Measurements from ENCODE around the gene SLC2A13. TPM values are rescaled to one million over a fixed set of nuclear protein-coding genes. Genes with fewer than 3 reads are reported as not detected.

Gene SLC2A13
- total and polyA plus RNA-seq, 10 of the 15 experiments (the other 5 are each of a cell fraction or from before 2014, with no cell fraction given): 0.05 to 3.7 (median 0.25) TPM

DNA sequence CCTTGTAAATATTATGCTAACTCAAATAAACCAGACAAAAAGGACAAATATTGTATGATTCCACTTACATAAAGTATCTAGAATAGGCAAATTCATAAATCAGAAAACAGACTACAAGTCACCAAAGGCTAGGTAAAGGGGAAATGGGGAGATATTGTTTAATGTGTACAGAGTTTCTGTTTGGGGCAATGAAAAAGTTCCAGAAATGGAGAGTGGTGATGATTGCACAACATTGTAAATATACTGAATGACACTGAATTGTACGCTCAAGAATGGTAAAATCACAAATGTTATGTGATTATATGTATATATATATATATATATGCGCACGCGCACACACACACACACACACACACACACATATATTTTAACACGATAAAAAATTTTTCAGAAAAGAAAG lies 182.5 kb downstream of the SLC2A13 start:
- H3K4me2 ChIP-seq (ENCODE audit: control insufficient read depth, insufficient read depth): no peak overlapping the region
- POLR2A ChIA-PET: no interaction called here
- TF ChIP-seq SMARCA5 (IDR thresholded peaks at IDR 0.05): no peak
- no peak for TF ChIP-seq MEF2A (IDR thresholded peaks at IDR 0.05; ENCODE audit: insufficient read depth, low read depth, low read length)
- TF ChIP-seq KDM1A (IDR thresholded peaks at IDR 0.05; ENCODE audit: borderline replicate concordance): no peak
- no peak for TF ChIP-seq JUND (IDR thresholded peaks at IDR 0.05; ENCODE audit: low read depth, low read length)
- no peak for TF ChIP-seq GABPA (IDR thresholded peaks at IDR 0.05; ENCODE audit: low read depth)
- no peak for TF ChIP-seq CHD1 (IDR thresholded peaks at IDR 0.05; ENCODE audit: low read depth, low read length)
- no peak for TF ChIP-seq BRCA1 (IDR thresholded peaks at IDR 0.05; ENCODE audit: low read depth, low read length)
- no peak for TF ChIP-seq RBBP5 (conservative IDR thresholded peaks at IDR 0.05)
- TF ChIP-seq SRF (IDR thresholded peaks at IDR 0.05; ENCODE audit: low read depth in 2 of 2, low read length in 2 of 2): no peak
- no peak for TF ChIP-seq SIX5 (IDR thresholded peaks at IDR 0.05; ENCODE audit: low read depth, low read length, severe bottlenecking)
- TF ChIP-seq, protein P1, sequence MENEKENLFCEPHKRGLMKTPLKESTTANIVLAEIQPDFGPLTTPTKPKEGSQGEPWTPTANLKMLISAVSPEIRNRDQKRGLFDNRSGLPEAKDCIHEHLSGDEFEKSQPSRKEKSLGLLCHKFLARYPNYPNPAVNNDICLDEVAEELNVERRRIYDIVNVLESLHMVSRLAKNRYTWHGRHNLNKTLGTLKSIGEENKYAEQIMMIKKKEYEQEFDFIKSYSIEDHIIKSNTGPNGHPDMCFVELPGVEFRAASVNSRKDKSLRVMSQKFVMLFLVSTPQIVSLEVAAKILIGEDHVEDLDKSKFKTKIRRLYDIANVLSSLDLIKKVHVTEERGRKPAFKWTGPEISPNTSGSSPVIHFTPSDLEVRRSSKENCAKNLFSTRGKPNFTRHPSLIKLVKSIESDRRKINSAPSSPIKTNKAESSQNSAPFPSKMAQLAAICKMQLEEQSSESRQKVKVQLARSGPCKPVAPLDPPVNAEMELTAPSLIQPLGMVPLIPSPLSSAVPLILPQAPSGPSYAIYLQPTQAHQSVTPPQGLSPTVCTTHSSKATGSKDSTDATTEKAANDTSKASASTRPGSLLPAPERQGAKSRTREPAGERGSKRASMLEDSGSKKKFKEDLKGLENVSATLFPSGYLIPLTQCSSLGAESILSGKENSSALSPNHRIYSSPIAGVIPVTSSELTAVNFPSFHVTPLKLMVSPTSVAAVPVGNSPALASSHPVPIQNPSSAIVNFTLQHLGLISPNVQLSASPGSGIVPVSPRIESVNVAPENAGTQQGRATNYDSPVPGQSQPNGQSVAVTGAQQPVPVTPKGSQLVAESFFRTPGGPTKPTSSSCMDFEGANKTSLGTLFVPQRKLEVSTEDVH (IDR thresholded peaks at IDR 0.05; ENCODE audit: low read depth, partially characterized antibody): no peak
- TF ChIP-seq TCF12 (IDR thresholded peaks at IDR 0.05; ENCODE audit: low read depth, low read length): no peak
- no peak for TF ChIP-seq WRNIP1 (IDR thresholded peaks at IDR 0.05; ENCODE audit: borderline replicate concordance, low read depth, low read length)
- no peak for TF ChIP-seq BMI1 (IDR thresholded peaks at IDR 0.05; ENCODE audit: borderline replicate concordance)
- TF ChIP-seq, protein P2, sequence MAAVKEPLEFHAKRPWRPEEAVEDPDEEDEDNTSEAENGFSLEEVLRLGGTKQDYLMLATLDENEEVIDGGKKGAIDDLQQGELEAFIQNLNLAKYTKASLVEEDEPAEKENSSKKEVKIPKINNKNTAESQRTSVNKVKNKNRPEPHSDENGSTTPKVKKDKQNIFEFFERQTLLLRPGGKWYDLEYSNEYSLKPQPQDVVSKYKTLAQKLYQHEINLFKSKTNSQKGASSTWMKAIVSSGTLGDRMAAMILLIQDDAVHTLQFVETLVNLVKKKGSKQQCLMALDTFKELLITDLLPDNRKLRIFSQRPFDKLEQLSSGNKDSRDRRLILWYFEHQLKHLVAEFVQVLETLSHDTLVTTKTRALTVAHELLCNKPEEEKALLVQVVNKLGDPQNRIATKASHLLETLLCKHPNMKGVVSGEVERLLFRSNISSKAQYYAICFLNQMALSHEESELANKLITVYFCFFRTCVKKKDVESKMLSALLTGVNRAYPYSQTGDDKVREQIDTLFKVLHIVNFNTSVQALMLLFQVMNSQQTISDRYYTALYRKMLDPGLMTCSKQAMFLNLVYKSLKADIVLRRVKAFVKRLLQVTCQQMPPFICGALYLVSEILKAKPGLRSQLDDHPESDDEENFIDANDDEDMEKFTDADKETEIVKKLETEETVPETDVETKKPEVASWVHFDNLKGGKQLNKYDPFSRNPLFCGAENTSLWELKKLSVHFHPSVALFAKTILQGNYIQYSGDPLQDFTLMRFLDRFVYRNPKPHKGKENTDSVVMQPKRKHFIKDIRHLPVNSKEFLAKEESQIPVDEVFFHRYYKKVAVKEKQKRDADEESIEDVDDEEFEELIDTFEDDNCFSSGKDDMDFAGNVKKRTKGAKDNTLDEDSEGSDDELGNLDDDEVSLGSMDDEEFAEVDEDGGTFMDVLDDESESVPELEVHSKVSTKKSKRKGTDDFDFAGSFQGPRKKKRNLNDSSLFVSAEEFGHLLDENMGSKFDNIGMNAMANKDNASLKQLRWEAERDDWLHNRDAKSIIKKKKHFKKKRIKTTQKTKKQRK (IDR thresholded peaks at IDR 0.05; ENCODE audit: low read depth, low read length): no peak
- TF ChIP-seq, protein P3, sequence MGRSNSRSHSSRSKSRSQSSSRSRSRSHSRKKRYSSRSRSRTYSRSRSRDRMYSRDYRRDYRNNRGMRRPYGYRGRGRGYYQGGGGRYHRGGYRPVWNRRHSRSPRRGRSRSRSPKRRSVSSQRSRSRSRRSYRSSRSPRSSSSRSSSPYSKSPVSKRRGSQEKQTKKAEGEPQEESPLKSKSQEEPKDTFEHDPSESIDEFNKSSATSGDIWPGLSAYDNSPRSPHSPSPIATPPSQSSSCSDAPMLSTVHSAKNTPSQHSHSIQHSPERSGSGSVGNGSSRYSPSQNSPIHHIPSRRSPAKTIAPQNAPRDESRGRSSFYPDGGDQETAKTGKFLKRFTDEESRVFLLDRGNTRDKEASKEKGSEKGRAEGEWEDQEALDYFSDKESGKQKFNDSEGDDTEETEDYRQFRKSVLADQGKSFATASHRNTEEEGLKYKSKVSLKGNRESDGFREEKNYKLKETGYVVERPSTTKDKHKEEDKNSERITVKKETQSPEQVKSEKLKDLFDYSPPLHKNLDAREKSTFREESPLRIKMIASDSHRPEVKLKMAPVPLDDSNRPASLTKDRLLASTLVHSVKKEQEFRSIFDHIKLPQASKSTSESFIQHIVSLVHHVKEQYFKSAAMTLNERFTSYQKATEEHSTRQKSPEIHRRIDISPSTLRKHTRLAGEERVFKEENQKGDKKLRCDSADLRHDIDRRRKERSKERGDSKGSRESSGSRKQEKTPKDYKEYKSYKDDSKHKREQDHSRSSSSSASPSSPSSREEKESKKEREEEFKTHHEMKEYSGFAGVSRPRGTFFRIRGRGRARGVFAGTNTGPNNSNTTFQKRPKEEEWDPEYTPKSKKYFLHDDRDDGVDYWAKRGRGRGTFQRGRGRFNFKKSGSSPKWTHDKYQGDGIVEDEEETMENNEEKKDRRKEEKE (IDR thresholded peaks at IDR 0.05): no peak
- no peak for TF ChIP-seq TCF7 (IDR thresholded peaks at IDR 0.05; ENCODE audit: borderline replicate concordance)
- no peak for TF ChIP-seq NR2F1 (conservative IDR thresholded peaks at IDR 0.05)
- no TSS peak for BruUV-seq (replicated peaks)
- ATAC-seq (no peak), DNase-seq (ENCODE audit: low read depth, low spot score) (no peak), FAIRE-seq (no peak)
- RAD21 ChIA-PET (ENCODE audit: unreplicated experiment): interaction anchor here (1.3 kb wide), 1 partner anchor 384 kb away, joined by 3 read pairs; no protein-coding TSS in a partner anchor
- no peaks in the 10 kb centered on the region for H3K4me1 ChIP-seq (ENCODE audit: control insufficient read depth, insufficient read depth, low read length)
- no peak overlapping the region for H3K27ac ChIP-seq (ENCODE audit: control insufficient read depth, insufficient read depth)
- H3K4me3 ChIP-seq: no peak overlapping the region
- no peaks in the 10 kb centered on the region for H3K36me3 ChIP-seq (ENCODE audit: control insufficient read depth in 2 of 2, insufficient read depth in 2 of 2, low read length in 1 of 2)
- in situ Hi-C loops (cut with MboI): no loop called here
- H3K27me3 ChIP-seq (replicated peaks in 1 of 2; ENCODE audit: control insufficient read depth in 2 of 2, insufficient read depth in 2 of 2, low read length in 1 of 2): no peaks in the 10 kb centered on the region
- no peaks in the 10 kb centered on the region for H4K20me1 ChIP-seq (ENCODE audit: control insufficient read depth, insufficient read depth)
- 70% methylated on average over 5 of the region's 5 CpGs for WGBS (ENCODE audit: insufficient coverage, insufficient replicate concordance, low lambda C conversion rate, missing lambda C conversion rate)
- intact Hi-C loops (cut with micrococcal nuclease; ENCODE audit: unreplicated experiment): no loop called here
- CTCF ChIA-PET: interaction anchor here (0.7 kb wide), 1 partner anchor 943 kb away, joined by 6 read pairs; no protein-coding TSS in a partner anchor
- no peaks in the 10 kb centered on the region for H3K9me3 ChIP-seq (replicated peaks; ENCODE audit: control insufficient read depth, insufficient read depth, low read length)
- SMC1A ChIA-PET (ENCODE audit: uncharacterized antibody, unreplicated experiment): interaction anchor here (0.7 to 1.2 kb wide), 4 partner anchors 17 to 221 kb away, joined by 3 to 4 read pairs (median 3); no protein-coding TSS in a partner anchor
- no peak overlapping the region for H2AFZ ChIP-seq (ENCODE audit: control insufficient read depth, low read depth, low read length)
- no peaks in the 10 kb centered on the region for H3K79me2 ChIP-seq (ENCODE audit: control insufficient read depth, insufficient read depth, low read length)
- no peak overlapping the region for H3K9ac ChIP-seq (ENCODE audit: control insufficient read depth, insufficient read depth, low read length)

Measured in GM12878 (cell line).